ENCODE data around the gene ARHGAP12.

DNA sequence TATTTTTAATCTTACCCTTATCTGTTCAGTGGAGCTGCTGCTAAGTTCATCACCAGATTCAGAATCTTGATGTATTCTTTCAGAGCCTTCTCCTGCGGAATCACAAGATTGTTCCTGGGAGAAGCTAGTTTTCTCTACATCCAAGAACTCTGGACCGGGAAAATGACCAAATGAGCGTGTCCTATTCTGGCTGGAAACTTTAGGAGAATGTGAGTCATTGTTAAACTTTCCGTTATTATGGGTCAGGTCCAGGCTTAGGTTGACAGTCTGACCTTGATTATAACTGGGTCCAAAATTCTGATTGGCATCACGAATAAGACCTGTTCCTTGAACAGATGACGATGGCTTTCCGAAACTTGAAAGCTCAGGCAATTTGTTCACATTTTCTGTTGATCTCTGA lies 20.5 kb downstream of the ARHGAP12 start:
- TF ChIP-seq, protein P1, sequence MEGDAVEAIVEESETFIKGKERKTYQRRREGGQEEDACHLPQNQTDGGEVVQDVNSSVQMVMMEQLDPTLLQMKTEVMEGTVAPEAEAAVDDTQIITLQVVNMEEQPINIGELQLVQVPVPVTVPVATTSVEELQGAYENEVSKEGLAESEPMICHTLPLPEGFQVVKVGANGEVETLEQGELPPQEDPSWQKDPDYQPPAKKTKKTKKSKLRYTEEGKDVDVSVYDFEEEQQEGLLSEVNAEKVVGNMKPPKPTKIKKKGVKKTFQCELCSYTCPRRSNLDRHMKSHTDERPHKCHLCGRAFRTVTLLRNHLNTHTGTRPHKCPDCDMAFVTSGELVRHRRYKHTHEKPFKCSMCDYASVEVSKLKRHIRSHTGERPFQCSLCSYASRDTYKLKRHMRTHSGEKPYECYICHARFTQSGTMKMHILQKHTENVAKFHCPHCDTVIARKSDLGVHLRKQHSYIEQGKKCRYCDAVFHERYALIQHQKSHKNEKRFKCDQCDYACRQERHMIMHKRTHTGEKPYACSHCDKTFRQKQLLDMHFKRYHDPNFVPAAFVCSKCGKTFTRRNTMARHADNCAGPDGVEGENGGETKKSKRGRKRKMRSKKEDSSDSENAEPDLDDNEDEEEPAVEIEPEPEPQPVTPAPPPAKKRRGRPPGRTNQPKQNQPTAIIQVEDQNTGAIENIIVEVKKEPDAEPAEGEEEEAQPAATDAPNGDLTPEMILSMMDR (IDR thresholded peaks at IDR 0.05 in 8 of 11, conservative IDR thresholded peaks at IDR 0.05 in 3 of 11) = no peak
- no peak for TF ChIP-seq POLR2AphosphoS5 (IDR thresholded peaks at IDR 0.05)

Data from spleen (tissue), 7 donors.